Limb (tissue), 2 donors: ENCODE measurements around the gene APLNR.
"Not testable (repeated sequence)": the region's sequence is repeated elsewhere in the genome, so short reads cannot be mapped to it uniquely, and the experiment has no call there.

ENCODE experiments used
- DNase-seq, 2 donors: peaks; one replicate each; pipeline ENCODE4 v3.0.0-alpha.2; 2016; ENCODE audit errors: extremely low spot score in 2 of 2

The APLNR gene

DNA sequence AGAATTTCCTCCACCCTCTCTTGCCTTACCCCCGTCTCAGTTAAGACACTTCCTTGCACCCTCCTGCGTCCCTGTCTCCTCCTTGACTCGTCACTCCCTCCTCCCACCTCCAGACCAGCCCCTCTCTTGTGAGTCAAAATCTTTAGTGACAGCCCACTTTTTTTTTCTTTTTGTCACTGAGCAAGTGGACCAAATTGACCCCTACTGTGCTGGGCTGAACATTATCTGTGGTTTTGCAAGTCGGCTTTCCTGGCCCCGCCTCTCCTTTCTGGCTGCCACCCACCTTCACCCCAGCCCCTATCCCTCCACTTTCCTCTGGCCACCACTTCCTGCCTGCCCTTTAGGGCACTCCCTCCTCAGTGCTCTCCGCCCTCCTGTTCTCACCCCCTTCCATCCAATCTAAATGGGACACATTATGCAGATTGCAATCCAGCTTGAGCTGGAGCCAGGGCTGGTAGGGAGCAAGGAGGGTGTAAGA is at the start of gene APLNR:
TSS of gene APLNR (minus strand) at position 47 of the 478 bp plus-strand sequence. CDS start 246 bp downstream, outside the sequence.
- no peak for DNase-seq

GRCh38 chr11:57283231-57283990 is 46.4 kb upstream of the APLNR start:
- DNase-seq = no peak

- DNase-seq = not testable (repeated sequence)
Observed at GRCh38 chr11:57281546-57281945, 44.5 kb upstream of the APLNR start.

- no peak for DNase-seq
Observed at GRCh38 chr11:57279116-57279515, 42.1 kb upstream of the APLNR start.

DNA sequence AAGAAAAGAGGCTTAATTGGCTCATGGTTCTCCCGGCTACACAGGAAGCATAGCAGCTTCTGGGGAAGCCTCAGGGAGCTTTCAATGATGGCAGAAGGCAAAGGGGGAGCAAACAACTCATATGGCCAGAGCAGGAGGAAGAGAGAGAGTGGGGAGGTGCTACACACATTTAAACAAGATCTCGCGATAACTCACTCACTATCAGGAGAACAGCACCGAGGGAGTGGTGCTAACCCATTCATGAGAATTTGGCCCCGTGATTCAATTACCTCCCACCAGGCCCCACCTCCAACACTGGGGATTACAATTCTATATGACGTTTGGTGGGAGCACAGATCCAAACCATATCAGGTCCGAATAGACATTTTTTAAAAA is 41.7 kb upstream of the APLNR start:
- DNase-seq = no peak

DNA sequence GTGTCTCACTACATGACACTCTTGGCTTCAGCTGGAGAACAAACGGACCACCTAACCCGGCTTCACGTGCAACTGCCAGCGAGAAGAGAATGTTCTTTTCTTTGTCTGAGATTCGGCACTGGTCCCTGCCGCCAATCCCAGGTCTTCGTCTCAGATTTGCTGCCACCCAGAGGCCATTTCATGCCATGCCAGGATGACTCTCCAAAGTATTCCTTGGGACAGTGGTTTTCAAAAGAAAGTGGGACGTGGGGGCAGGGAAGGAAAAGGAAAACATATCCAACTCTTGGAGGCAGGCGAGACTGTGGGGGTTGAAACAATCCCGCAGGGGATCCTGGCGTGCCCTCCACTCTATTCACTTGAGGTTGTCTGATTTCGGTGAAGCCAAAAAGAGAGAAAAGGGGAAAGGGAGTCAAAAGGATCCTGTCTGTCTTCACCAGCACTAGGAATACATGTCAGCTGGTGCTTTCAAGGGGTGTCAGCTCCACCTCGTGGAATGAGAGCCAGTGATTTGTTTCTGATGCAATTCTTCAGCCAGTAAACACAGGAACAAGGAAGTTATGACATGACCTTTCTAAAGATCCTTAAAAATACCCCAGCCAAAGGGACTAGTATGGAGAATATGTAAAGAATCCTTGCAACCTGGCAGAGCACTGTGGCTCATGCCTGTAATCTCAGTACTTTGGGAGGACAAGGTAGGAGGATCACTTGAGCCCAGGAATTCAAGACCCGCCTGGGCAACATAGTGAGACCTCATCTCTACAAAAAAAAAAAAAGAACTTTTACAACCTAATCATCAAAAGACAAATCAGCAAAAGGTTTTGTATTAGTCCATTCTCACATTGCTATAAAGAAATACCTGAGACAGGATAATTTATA is 41.0 kb upstream of the APLNR start:
- DNase-seq = peak; percentile 73 to 78

GRCh38 chr11:57276971-57277675 is 40.1 kb upstream of the APLNR start:
- DNase-seq = no peak

DNA sequence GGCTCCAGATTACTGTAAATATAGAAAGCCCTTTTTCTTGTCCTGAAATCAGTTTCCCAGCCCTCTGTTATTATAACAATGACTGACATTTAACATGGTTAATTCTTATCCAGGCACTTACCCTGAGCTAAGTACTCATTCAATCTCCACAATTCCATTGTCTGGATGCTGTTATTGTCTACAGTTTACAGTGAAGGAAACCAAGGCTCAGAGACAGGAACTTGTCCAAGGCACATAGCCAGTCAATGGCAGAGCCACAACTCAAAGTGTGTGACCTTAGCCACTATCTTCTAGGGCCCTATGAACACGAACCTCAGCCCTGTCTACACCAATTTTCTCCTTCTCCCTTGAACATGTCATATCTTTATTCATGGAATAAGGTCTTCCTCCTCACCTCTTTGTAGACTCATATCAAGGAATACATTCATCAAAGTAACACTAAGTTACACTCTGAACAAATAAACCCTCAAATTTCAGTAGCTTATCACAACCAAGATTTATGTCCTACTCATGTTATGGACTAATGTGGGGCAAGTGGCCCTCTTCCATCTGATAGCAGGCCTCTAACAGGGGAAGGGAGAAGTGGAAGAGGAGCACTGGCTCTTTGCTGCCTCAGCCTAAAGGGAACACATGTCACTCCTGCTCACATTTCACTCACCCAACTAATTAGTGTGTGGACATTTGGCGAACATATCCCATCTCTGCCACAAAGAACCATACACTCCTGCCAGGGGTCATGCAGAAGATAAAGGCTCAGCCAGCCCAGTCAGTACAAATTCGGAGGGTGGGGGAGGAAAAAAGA is 39.3 kb upstream of the APLNR start:
- no peak for DNase-seq

DNA sequence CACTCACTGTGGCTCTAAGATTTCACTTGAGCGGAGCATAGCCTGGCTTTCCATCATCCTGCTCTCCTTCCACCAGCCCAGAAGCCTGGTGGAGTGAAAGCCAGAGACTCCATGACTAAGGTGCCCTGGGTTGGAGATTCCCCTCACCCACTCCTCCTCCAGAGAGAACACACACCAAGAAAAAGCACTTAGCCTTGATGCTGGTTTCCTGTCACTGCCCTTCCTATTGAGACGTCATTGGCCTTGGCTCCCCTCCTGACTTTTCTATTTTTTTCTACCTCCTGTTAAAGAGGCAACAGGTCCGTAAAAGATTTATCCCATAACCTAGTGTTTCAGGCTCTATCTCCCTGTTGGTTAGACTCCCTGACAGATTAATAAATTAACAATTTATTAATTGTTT is 38.5 kb upstream of the APLNR start:
- no peak for DNase-seq

- no peak for DNase-seq
Observed at GRCh38 chr11:57274904-57275498, 38.0 kb upstream of the APLNR start.

DNA sequence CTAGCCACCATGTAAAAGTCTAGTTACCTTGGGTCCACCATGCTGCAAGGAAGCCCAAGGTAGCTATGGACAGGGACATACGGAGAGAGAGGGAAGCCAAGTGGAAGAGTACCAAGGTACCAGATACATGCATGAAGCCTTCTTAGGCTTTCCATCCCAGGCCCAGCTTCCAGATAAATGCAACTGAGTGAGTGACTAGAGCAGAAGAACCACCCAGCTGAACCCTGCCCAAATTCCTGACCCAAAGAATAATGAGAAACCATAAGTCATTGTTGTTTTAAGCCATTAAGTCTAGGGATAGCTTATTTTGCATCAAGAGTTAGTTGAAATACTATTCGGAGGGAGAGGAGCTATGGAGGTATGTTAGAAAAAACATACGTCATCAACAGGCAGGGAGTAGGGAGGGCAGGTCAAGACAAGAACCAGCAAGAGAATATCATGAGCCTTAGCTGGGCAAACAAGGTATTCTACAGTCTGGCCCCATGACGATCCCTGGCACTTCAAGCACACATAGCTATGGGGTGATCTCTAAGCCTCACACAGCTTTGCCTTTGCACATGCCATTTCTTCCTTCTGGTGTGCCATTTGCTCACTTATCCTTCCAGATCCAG is 36.5 kb upstream of the APLNR start:
- no peak for DNase-seq

DNA sequence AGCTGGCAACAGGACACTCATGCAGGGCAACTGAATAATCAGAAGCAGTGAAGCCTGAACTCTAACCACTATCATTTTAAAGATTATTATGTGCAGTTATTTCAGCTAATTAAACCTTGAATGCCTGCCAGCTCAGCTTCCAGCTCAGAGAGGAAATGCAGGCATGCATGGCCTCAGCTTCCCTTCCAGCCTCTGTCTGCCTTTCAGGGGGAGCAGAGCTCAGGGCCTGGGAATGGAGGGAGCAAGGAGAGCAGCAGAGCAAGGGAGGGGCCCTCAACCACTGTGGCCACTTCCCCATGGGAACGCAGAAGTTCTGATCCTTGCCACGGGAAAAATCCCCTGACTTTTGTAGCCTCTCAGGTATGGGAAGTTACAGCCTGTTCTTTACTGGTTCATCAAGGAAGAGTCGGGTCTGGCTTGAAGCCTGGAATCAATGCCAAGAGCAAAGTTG is 32.5 kb upstream of the APLNR start:
- DNase-seq = no peak

DNA sequence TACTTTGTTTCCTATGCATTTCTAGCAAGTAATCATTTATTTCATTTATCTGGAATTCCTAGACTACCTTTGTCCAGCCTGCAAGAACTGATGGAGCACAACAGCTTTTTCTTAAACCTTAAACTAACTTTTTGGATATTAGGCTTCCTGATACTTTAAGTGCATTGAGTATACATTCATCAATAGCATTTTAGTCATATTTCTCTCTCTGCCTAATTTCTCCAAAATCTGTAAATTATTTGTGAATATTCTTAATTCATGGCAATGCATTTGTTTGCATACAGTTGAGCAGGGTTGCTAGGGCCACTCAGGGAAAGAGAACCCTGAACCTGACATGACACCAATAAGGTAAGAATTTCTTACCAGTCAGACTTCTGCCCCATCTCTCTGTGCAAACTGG is 29.1 kb upstream of the APLNR start:
- DNase-seq = no peak

GRCh38 chr11:57263351-57263750 is 26.3 kb upstream of the APLNR start:
- no peak for DNase-seq

DNA sequence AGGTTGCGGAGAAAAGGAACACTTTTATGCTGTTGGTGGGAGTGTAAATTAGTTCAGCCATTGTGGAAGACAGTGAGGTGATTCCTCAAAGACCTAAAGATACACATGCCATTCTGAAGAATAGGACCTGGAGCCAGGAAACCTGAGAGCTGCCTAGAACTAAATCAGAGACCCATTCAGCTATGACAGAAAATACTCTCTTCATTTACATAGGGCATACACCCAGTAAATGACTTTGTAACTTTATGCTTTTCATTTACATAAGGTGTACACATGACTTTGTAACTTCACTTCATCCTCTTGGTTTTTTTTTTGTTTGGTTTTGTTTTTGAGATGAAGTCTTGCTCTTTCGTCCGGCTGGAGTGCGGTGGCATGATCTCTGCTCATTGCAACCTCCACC is 25.1 kb upstream of the APLNR start:
- no peak for DNase-seq

DNA sequence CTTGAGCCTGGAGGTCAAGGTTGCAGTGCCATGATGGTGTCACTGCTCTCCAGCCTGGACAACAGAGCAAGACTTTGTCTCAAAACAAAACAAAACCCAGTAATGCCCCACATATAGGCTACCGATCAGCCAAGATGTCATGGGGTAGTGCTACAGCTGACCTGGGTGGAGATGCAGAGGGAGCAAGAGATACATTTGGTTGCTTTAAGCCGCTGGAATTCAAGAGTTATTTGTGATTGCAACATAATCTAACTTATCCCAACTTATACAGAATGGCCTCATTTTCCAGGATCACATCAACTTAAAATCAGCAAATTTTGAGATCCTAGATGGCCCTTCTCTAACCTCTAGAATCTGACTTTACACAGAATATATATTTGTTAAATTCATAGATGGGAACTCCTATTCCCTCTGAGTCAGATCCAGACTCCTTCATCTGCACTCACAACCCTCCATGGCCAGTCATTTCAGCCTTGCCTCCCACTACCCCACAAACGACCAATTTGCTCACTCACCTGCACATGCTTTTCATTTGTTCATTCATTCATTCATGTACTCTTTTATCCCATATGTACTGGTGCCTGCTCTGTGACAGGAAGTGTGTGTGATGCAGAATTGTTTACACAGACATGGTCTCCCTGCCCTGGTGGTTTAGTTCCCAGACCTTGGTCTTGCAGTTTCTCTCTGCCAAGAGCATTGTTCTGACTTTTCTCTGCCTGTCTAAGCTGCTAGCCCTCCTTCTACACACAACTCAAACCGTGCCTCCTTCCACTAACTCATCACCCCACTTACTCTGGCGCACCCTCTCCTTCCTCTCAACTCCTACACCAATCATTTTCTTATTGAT is 24.1 kb upstream of the APLNR start:
- no peak for DNase-seq

- no peak for DNase-seq
Observed at GRCh38 chr11:57256119-57256518, 19.1 kb upstream of the APLNR start.

GRCh38 chr11:57255618-57256017 is 18.6 kb upstream of the APLNR start:
- DNase-seq = no peak

DNA sequence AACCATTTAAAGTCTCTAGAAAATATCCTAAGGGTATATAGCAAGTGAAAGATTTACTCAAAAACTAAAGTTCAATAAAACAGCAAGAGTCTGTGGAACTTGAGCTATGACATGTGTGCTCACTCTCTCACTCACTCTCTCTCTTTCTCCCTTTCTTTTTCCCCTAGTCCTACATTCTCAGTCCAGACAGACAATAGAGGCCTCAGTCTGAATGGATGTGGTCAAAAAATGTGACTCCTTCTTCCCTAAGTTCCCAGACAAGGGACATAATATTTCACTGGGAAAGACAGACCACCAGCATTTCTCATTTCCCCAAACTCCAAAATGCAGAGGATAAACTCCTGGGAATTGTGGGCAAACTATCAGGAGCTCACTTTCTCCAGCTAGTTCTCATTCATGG is 17.6 kb upstream of the APLNR start:
- DNase-seq = no peak
